ENCODE data around the gene ZNF267.
"Not testable (repeated sequence)": the region's sequence is repeated elsewhere in the genome, so short reads cannot be mapped to it uniquely, and the experiment has no call there.

Gene ZNF267

GRCh38 chr16:31880322-31880979, 6.8 kb downstream of the ZNF267 start:
- DNase-seq, result no peak

- no peak for DNase-seq
These were observed 12.6 kb downstream of the ZNF267 start for GRCh38 chr16:31886227-31886626.

- no peak for DNase-seq
These were observed 15.1 kb downstream of the ZNF267 start for GRCh38 chr16:31888735-31889134.

- not testable (repeated sequence) for DNase-seq
These were observed 18.5 kb downstream of the ZNF267 start for GRCh38 chr16:31892111-31892510.

DNA sequence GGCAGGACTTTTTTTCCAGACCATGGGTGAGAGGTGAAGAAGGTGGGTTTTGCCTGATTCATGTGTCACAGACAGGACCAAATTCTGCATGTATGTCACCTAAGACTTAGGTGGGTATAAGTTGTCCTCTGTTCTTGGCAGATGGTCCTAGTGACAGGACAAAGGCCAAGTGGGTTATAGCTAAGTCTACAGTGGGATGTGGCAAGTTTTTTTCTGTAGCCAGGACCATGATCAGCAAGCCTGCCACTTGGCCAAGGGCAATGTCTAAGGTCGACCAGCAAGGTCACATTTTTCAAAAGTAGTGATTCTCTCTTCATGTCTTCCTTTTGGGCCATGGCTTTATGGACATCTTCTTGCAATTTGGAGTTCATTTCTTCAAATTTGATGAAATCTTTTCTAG, 20.2 kb downstream of the ZNF267 start:
- no peak for DNase-seq

GRCh38 chr16:31897283-31897682, 23.7 kb downstream of the ZNF267 start:
- DNase-seq, result no peak

DNA sequence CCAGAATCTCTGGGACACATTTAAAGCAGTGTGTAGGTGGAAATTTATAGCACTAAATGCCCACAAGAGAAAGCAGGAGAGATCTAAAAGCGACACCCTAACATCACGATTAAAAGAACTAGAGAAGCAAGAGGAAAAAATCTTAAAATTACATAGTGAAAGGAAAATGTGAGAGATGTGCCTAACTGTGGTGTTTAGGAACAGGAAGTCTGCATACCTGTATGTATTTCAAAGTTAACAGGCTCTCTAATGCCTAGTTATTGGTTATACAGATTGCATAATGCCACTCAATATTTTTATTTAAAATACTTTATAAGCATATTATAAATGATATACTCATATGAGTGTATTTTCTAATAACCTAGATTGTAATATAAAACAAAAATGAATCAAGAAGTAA, 25.9 kb downstream of the ZNF267 start:
- no peak for DNase-seq

GRCh38 chr16:31904571-31904970, 31.0 kb downstream of the ZNF267 start:
- not testable (repeated sequence) for DNase-seq

DNA sequence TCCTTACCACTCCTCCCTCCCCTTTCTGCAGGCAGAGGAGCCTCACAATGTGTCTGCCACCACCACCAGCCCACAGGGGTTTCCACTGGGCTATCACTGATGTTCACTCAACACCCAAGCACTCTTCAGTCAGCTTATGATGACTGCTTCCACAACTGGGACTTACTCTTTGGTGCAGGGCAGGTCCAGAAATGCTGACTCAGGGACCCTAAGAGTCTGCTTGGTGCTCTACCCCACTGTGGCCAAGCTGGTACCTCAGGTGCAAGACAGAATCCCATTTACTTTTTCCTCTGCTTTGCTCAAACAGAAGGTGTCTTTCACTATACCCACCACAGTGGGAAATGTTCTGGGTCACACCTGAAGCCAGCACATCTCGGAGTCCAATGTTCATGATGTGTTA, 40.1 kb downstream of the ZNF267 start:
- DNase-seq, result no peak

GRCh38 chr16:31916056-31916488, 42.5 kb downstream of the ZNF267 start:
- no peak for DNase-seq

DNA sequence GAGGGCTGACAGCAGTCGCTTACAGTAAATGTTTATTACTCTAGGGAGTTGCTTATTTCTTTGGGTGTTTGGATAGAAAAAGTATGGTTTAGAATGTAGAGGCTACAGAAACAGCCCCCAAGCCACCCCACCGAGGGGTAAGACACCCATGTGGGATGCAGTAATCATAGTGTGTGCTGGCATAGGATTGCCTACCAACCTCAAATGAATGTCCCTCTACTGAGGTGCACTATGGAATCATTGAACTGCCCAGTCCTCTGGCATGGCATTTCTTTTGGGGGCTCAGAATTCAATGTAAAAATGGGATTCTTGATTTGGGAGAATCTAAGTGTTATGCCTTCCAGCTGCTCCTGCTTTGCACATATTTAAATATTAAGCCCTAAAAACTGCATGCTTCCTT, 46.8 kb downstream of the ZNF267 start:
- no peak for DNase-seq

GRCh38 chr16:31951806-31952205, 78.2 kb downstream of the ZNF267 start:
- DNase-seq, result not testable (repeated sequence)

DNA sequence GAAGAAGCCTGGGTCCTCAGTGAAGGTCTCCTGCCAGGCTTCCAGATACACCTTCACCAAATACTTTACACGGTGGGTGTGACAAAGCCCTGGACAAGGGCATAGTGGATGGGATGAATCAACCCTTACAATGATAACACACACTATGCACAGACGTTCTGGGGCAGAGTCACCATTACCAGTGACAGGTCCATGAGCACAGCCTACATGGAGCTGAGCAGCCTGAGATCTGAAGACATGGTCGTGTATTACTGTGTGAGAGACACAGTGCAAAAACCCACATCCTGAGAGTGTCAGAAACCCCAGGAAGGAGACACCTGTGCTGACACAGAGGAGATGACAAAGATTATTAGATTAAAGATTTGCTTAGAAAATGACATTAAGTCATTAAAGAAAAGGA, 78.6 kb downstream of the ZNF267 start:
- not testable (repeated sequence) for DNase-seq

DNA sequence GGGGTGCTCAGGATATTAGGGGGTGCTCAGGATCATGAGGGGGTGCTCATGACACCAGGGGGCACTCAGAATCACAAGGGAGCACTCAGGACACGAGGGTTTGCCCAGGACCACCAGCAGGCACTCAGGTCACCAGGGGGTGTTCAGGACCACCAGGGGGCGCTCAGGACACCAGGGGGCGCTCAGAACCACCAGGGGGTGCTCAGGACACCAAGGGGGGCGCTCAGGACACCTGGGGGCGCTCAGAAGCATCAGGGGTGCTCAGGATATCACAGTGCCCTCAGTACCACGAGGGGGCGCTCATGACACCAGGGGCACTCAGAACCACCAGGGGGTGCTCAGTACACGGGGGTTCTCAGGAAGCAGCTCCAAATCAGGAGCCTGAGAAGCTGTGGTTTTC, 82.6 kb downstream of the ZNF267 start:
- not testable (repeated sequence) for DNase-seq

GRCh38 chr16:31960186-31960910, 86.7 kb downstream of the ZNF267 start:
- DNase-seq, result not testable (repeated sequence)
